T-helper 2 cell treated with Interferon-gamma antibody and Interleukin-4, amounts not matched to agents 5 μg/mL and 100 μg/mL, for 36 hours (primary cell): ENCODE data around the gene EXPH5.

Source experiments
- DNase-seq: peaks from one replicate; pipeline ENCODE4 v3.0.0; 2021; ENCODE audit warnings: low spot score
- H3K27ac Mint-ChIP-seq: one replicate; pipeline ENCODE4 v1.8.0; 2021; ENCODE audit warnings: mild to moderate bottlenecking, mixed read lengths
- H3K27me3 Mint-ChIP-seq: one replicate; pipeline ENCODE4 v1.8.0; 2021; ENCODE audit warnings: low read depth, mixed read lengths
- H3K36me3 Mint-ChIP-seq: one replicate; pipeline ENCODE4 v1.8.0; 2021; ENCODE audit warnings: low read depth, mixed read lengths
- H3K4me1 Mint-ChIP-seq: one replicate; pipeline ENCODE4 v1.8.0; 2021; ENCODE audit warnings: low read depth, mixed read lengths
- H3K4me3 Mint-ChIP-seq: one replicate; pipeline ENCODE4 v1.8.0; 2022; ENCODE audit warnings: mild to moderate bottlenecking, moderate library complexity, mixed read lengths
- H3K9me3 Mint-ChIP-seq: one replicate; pipeline ENCODE4 v1.8.0; 2021; ENCODE audit warnings: mixed read lengths

The EXPH5 gene

DNA sequence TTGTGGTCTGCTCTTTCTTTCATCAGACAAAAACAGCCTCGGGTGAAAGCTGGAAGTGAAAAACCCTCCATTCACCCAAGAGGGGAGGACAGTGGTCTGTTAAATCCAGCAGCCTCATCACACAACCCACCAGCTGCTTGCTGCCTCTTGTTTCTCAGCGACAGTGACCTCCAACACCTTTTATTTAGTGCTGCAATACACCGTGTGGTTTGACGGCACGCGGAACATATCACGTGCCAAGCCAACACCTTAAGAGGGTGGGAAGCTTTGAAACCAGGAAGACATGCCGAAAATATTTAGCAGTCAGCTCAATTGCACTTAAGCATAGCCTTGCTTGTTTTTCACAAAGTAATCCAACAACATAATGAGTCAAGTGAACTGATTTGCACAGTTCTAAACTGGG is 55.5 kb downstream of the EXPH5 start:
- no peak for DNase-seq
- Mint-ChIP-seq H3K4me1 (no peaks in the 10 kb centered on the region), H3K36me3 (no peaks in the 10 kb centered on the region), H3K27me3 (peaks cover 2% of the 10 kb centered on the region), H3K27ac (no peak overlapping the region), H3K9me3 (no peaks in the 10 kb centered on the region), H3K4me3 (no peak overlapping the region)

DNA sequence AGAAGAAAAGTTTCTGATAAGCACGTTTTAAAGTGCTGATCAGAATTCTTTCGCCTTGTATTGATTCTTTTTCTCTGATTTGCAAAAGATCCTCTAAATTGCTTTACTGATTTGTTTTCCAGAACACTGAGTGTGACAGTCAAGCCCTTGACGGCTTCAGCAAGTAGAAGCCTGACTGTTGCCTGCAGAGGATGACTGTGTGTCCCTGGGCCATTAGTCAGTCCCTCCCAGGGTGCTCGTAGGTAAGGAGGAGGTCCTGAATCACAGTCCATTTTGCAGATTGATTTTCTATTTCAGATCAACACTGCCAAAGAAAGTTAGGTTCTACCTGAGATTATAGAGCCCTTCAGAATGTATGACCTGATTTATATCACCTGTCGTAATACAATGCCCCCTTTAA is 56.8 kb downstream of the EXPH5 start:
- Mint-ChIP-seq H3K4me3 (no peak overlapping the region), H3K27ac (no peak overlapping the region), H3K4me1 (no peaks in the 10 kb centered on the region), H3K36me3 (no peaks in the 10 kb centered on the region), H3K27me3 (peaks cover 2% of the 10 kb centered on the region), H3K9me3 (no peaks in the 10 kb centered on the region)
- no peak for DNase-seq

- Mint-ChIP-seq H3K9me3 (no peaks in the 10 kb centered on the region), H3K27ac (no peak overlapping the region), H3K4me1 (peaks cover 3% of the 10 kb centered on the region), H3K36me3 (no peaks in the 10 kb centered on the region), H3K4me3 (no peak overlapping the region), H3K27me3 (no peaks in the 10 kb centered on the region)
- no peak for DNase-seq
Measured at GRCh38 chr11:108535384-108535955, 58.1 kb downstream of the EXPH5 start.

GRCh38 chr11:108534274-108534882 is 59.2 kb downstream of the EXPH5 start:
- H3K9me3 Mint-ChIP-seq = no peaks in the 10 kb centered on the region
- H3K4me3 Mint-ChIP-seq = no peak overlapping the region
- H3K27me3 Mint-ChIP-seq = no peaks in the 10 kb centered on the region
- no peak for DNase-seq
- no peak overlapping the region for H3K27ac Mint-ChIP-seq
- H3K36me3 Mint-ChIP-seq = no peaks in the 10 kb centered on the region
- H3K4me1 Mint-ChIP-seq = peaks cover 3% of the 10 kb centered on the region

GRCh38 chr11:108530426-108530825 is 63.1 kb downstream of the EXPH5 start:
- Mint-ChIP-seq H3K36me3 (no peaks in the 10 kb centered on the region), H3K9me3 (no peaks in the 10 kb centered on the region), H3K27ac (no peak overlapping the region), H3K4me3 (no peak overlapping the region), H3K27me3 (no peaks in the 10 kb centered on the region), H3K4me1 (peaks cover 3% of the 10 kb centered on the region)
- no peak for DNase-seq

DNA sequence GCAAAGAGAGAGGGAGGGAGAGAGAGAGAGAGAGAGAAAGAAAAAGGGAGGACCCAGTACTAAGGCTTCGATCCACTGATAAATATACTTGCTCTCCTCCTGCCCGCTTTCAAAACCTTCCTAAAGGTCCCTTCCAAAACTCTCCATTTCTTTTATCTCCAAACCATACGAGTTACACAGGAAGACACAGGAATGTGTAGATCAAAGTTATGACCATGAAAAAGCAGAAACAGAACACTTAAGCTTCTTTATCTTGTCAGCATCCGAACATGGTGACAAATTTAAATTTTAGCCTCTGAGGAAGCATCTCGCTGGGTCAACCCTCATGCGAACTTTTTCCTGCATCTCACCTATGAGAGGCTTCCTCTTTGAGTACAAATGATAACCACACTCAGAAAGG is 66.2 kb downstream of the EXPH5 start:
- Mint-ChIP-seq H3K4me1 (peaks cover 3% of the 10 kb centered on the region), H3K36me3 (no peaks in the 10 kb centered on the region), H3K27me3 (no peaks in the 10 kb centered on the region), H3K4me3 (no peak overlapping the region), H3K27ac (no peak overlapping the region), H3K9me3 (no peaks in the 10 kb centered on the region)
- no peak for DNase-seq

GRCh38 chr11:108525161-108525560 is 68.4 kb downstream of the EXPH5 start:
- Mint-ChIP-seq H3K9me3 (no peaks in the 10 kb centered on the region), H3K27ac (no peak overlapping the region), H3K36me3 (no peaks in the 10 kb centered on the region), H3K4me1 (no peaks in the 10 kb centered on the region), H3K27me3 (no peaks in the 10 kb centered on the region), H3K4me3 (no peak overlapping the region)
- DNase-seq = no peak

DNA sequence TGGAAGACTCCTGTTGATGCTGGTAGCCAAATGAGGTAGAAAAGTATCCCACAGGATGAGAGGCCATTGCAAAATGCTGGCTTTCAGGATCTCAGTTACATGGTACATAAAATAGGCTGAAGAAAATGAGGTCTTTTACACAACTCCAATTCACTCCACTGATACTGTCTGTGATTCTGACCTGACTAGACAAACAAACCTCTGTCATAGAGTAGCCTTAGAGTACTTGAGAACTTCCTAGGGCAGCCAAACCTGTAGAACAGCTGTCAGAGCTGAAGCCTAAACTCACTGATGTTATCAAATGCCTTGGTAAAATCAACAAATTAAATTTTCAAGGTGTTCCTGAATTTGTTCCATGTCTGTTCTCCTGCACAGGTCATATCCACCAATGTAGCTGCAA is 69.1 kb downstream of the EXPH5 start:
- H3K27ac Mint-ChIP-seq = no peak overlapping the region
- no peaks in the 10 kb centered on the region for H3K27me3 Mint-ChIP-seq
- H3K9me3 Mint-ChIP-seq = no peaks in the 10 kb centered on the region
- no peaks in the 10 kb centered on the region for H3K4me1 Mint-ChIP-seq
- H3K36me3 Mint-ChIP-seq = no peaks in the 10 kb centered on the region
- DNase-seq = no peak
- H3K4me3 Mint-ChIP-seq = no peak overlapping the region

DNA sequence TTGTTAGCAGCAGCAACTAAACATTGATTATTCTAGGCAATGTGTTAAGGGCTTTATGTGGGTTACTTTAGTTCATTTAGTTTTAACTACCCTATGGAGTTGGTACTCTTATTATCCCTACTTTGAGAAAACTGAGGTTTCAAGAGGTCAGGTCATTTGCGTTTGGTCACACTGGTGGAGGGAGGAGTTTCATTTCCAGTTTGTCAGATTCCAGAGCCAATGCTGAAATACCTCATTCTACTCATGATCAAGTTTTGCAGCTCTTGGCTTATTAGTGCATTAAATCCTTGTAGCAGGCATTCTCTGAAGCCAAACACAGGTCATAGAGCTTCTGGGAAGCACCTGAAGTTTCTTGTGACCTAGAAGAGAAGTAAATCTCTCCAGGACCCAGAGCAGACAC is 71.2 kb downstream of the EXPH5 start:
- Mint-ChIP-seq H3K4me1 (no peaks in the 10 kb centered on the region), H3K27ac (no peak overlapping the region), H3K9me3 (no peaks in the 10 kb centered on the region), H3K27me3 (no peaks in the 10 kb centered on the region), H3K4me3 (no peak overlapping the region), H3K36me3 (no peaks in the 10 kb centered on the region)
- no peak for DNase-seq

GRCh38 chr11:108518581-108518980 is 75.0 kb downstream of the EXPH5 start:
- Mint-ChIP-seq H3K27me3 (no peaks in the 10 kb centered on the region), H3K9me3 (no peaks in the 10 kb centered on the region), H3K27ac (no peak overlapping the region), H3K36me3 (no peaks in the 10 kb centered on the region), H3K4me3 (no peak overlapping the region), H3K4me1 (no peaks in the 10 kb centered on the region)
- DNase-seq = no peak

GRCh38 chr11:108516125-108516524 is 77.4 kb downstream of the EXPH5 start:
- no peaks in the 10 kb centered on the region for H3K36me3 Mint-ChIP-seq
- H3K27ac Mint-ChIP-seq = no peak overlapping the region
- H3K4me3 Mint-ChIP-seq = no peak overlapping the region
- H3K4me1 Mint-ChIP-seq = no peaks in the 10 kb centered on the region
- DNase-seq = no peak
- H3K27me3 Mint-ChIP-seq = no peaks in the 10 kb centered on the region
- H3K9me3 Mint-ChIP-seq = no peaks in the 10 kb centered on the region

GRCh38 chr11:108512708-108513107 is 80.9 kb downstream of the EXPH5 start:
- no peaks in the 10 kb centered on the region for H3K9me3 Mint-ChIP-seq
- no peak for DNase-seq
- no peaks in the 10 kb centered on the region for H3K27me3 Mint-ChIP-seq
- H3K4me1 Mint-ChIP-seq = no peaks in the 10 kb centered on the region
- no peaks in the 10 kb centered on the region for H3K36me3 Mint-ChIP-seq
- no peak overlapping the region for H3K4me3 Mint-ChIP-seq
- no peak overlapping the region for H3K27ac Mint-ChIP-seq

DNA sequence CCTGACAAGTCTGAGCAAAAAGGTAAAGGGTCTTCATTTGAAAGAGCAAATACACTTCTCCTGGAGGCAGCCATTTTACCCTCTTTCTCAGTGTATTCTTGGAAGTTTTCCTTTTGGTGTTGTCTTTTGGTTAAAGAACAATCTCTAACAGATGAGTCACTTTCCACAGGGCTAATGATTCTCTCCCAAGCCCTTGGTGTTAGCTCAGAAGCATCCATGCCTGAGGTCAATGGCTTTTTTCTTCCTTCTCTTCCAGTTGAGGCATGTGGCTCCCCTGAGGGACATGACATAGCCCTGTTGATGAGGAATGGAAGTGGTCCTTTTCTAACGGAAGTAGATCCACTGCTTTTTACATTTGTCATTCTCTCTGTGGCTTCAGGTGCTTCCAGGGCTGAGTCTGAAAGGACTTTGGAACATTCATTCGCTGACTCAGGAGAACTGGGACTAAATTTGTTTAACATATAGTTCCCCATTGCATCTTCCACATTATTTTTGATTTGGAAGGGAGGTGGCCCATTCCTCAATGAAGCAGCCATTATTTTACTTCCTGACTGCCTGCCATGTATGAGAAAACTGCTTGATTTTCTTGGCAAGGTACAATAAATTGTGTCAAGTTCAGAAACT is 81.6 kb downstream of the EXPH5 start:
- no peaks in the 10 kb centered on the region for H3K27me3 Mint-ChIP-seq
- no peak for DNase-seq
- H3K4me3 Mint-ChIP-seq = no peak overlapping the region
- no peaks in the 10 kb centered on the region for H3K36me3 Mint-ChIP-seq
- no peak overlapping the region for H3K27ac Mint-ChIP-seq
- H3K4me1 Mint-ChIP-seq = no peaks in the 10 kb centered on the region
- H3K9me3 Mint-ChIP-seq = no peaks in the 10 kb centered on the region

GRCh38 chr11:108508653-108509593 is 84.6 kb downstream of the EXPH5 start:
- no peak for DNase-seq
- Mint-ChIP-seq H3K36me3 (no peaks in the 10 kb centered on the region), H3K27me3 (peaks cover 1% of the 10 kb centered on the region), H3K9me3 (no peaks in the 10 kb centered on the region), H3K4me3 (no peak overlapping the region), H3K4me1 (no peaks in the 10 kb centered on the region), H3K27ac (no peak overlapping the region)
